DOHH2 (cell line): ENCODE results near the gene NOS3.

Experiments used
- H3F3A ChIP-seq: fragments of 200-600 bp; sonication (generic), shearing (Covaris generic); 2 replicates; pipeline ENCODE4 v1.6.0; 2016; ENCODE audit warnings: antibody characterized with exemption, mild to moderate bottlenecking; ENCODE audit not compliant: control insufficient read depth, insufficient read depth
- H3K27ac ChIP-seq: fragments of 200-600 bp; sonication (generic); 2 replicates; pipeline ENCODE4 v1.5.1; 2014; ENCODE audit warnings: low read depth, mild to moderate bottlenecking, low read length, moderate library complexity
- H3K27me3 ChIP-seq: fragments of 200-600 bp; sonication (generic); 2 replicates; pipeline ENCODE4 v1.6.1; 2014; ENCODE audit warnings: mild to moderate bottlenecking, low read length, mixed read lengths; ENCODE audit not compliant: control insufficient read depth
- H3K36me3 ChIP-seq: fragments of 200-600 bp; sonication (generic); 2 replicates; pipeline ENCODE4 v1.6.1; 2014; ENCODE audit warnings: mild to moderate bottlenecking, low read length, moderate library complexity, mixed read lengths; ENCODE audit not compliant: control insufficient read depth
- H3K4me1 ChIP-seq: fragments of 200-600 bp; sonication (generic); 2 replicates; pipeline ENCODE4 v1.6.1; 2014; ENCODE audit warnings: mild to moderate bottlenecking, low read length, mixed read lengths; ENCODE audit not compliant: control insufficient read depth
- H3K4me2 ChIP-seq: fragments of 200-600 bp; sonication (generic); 2 replicates; pipeline ENCODE4 v1.6.0; 2014; ENCODE audit warnings: mild to moderate bottlenecking, low read length, moderate library complexity
- H3K4me3 ChIP-seq: fragments of 200-600 bp; sonication (generic); 2 replicates; pipeline ENCODE4 v1.5.1; 2014; ENCODE audit warnings: mild to moderate bottlenecking, low read length, mixed read lengths
- H3K79me2 ChIP-seq: fragments of 200-600 bp; sonication (generic); 2 replicates; pipeline ENCODE4 v1.6.1; 2014; ENCODE audit warnings: mild to moderate bottlenecking, low read length, mixed read lengths; ENCODE audit not compliant: control insufficient read depth
- H3K9me2 ChIP-seq: fragments of 200-600 bp; sonication (generic); replicated peaks from 2 replicates; pipeline ENCODE4 v1.6.1; 2014; ENCODE audit warnings: mild to moderate bottlenecking, low read length, mixed read lengths; ENCODE audit not compliant: control insufficient read depth
- H3K9me3 ChIP-seq: fragments of 200-600 bp; sonication (generic); 2 replicates; pipeline ENCODE4 v1.6.1; 2014; ENCODE audit warnings: antibody characterized with exemption, low read length, mixed read lengths; ENCODE audit not compliant: control insufficient read depth, insufficient read depth
- H4K20me1 ChIP-seq: fragments of 200-600 bp; sonication (generic); 2 replicates; pipeline ENCODE4 v1.6.0; 2014; ENCODE audit warnings: low read depth, mild to moderate bottlenecking, antibody characterized with exemption, low read length, moderate library complexity; ENCODE audit not compliant: control insufficient read depth, insufficient read depth
- EZH2phosphoT487 ChIP-seq: fragments of 200-600 bp; sonication (generic); IDR thresholded peaks from 2 replicates; pipeline ENCODE4 v1.6.1; 2017; ENCODE audit warnings: borderline replicate concordance, mild to moderate bottlenecking, antibody characterized with exemption, low read length, moderate library complexity, mixed read lengths
- TF ChIP-seq, protein P1 (sequence below): fragments of 200-600 bp; sonication (generic); IDR thresholded peaks from one replicate; pipeline ENCODE4 v1.5.1; 2014; ENCODE audit warnings: antibody characterized with exemption, mild to moderate bottlenecking, low read depth, low read length; ENCODE audit not compliant: poor library complexity, severe bottlenecking

The NOS3 gene

DNA sequence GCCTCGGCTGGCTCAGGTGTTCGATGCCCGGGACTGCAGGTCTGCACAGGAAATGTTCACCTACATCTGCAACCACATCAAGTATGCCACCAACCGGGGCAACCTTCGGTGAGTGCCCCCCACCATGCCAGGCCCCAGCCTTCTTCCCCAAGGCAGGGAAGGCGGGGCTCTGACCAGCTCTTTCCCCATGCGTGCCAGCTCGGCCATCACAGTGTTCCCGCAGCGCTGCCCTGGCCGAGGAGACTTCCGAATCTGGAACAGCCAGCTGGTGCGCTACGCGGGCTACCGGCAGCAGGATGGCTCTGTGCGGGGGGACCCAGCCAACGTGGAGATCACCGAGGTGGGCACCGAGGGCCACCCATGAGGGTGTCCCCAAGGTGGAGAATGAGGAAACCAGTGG, 7.5 kb downstream of the NOS3 start:
- H3K36me3 ChIP-seq, result no peaks in the 10 kb centered on the region
- H3K9me3 ChIP-seq, result no peaks in the 10 kb centered on the region
- no peaks in the 10 kb centered on the region for H3K79me2 ChIP-seq
- H3K4me2 ChIP-seq, result no peak overlapping the region
- H3K27me3 ChIP-seq, result peaks cover 5% of the 10 kb centered on the region; the same call in 1 of the 2 replicates
- H4K20me1 ChIP-seq, result no peaks in the 10 kb centered on the region; the same call in 1 of the 2 replicates
- H3F3A ChIP-seq, result no peaks in the 10 kb centered on the region
- H3K27ac ChIP-seq, result no peak overlapping the region
- peaks cover 9% of the 10 kb centered on the region for H3K4me1 ChIP-seq
- no peaks in the 10 kb centered on the region for H3K9me2 ChIP-seq
- no peak overlapping the region for H3K4me3 ChIP-seq
- TF ChIP-seq EZH2phosphoT487, result no peak
- TF ChIP-seq, protein P1, sequence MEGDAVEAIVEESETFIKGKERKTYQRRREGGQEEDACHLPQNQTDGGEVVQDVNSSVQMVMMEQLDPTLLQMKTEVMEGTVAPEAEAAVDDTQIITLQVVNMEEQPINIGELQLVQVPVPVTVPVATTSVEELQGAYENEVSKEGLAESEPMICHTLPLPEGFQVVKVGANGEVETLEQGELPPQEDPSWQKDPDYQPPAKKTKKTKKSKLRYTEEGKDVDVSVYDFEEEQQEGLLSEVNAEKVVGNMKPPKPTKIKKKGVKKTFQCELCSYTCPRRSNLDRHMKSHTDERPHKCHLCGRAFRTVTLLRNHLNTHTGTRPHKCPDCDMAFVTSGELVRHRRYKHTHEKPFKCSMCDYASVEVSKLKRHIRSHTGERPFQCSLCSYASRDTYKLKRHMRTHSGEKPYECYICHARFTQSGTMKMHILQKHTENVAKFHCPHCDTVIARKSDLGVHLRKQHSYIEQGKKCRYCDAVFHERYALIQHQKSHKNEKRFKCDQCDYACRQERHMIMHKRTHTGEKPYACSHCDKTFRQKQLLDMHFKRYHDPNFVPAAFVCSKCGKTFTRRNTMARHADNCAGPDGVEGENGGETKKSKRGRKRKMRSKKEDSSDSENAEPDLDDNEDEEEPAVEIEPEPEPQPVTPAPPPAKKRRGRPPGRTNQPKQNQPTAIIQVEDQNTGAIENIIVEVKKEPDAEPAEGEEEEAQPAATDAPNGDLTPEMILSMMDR, result no peak

DNA sequence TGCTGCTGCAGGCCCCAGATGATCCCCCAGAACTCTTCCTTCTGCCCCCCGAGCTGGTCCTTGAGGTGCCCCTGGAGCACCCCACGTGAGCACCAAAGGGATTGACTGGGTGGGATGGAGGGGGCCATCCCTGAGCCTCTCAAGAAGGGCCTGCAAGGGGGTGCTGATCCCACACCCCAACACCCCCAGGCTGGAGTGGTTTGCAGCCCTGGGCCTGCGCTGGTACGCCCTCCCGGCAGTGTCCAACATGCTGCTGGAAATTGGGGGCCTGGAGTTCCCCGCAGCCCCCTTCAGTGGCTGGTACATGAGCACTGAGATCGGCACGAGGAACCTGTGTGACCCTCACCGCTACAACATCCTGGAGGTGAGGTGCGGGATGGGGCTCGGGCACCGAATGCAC, 8.2 kb downstream of the NOS3 start:
- TF ChIP-seq EZH2phosphoT487, result no peak
- TF ChIP-seq, protein P1, result no peak
- peaks cover 5% of the 10 kb centered on the region; the same call in 1 of the 2 replicates for H3K27me3 ChIP-seq
- H3K79me2 ChIP-seq, result no peaks in the 10 kb centered on the region
- H3K4me2 ChIP-seq, result no peak overlapping the region
- no peaks in the 10 kb centered on the region for H3K9me3 ChIP-seq
- H4K20me1 ChIP-seq, result no peaks in the 10 kb centered on the region; the same call in 1 of the 2 replicates
- H3K9me2 ChIP-seq, result no peaks in the 10 kb centered on the region
- no peak overlapping the region for H3K4me3 ChIP-seq
- H3K36me3 ChIP-seq, result no peaks in the 10 kb centered on the region
- peaks cover 9% of the 10 kb centered on the region for H3K4me1 ChIP-seq
- no peak overlapping the region for H3K27ac ChIP-seq
- H3F3A ChIP-seq, result no peaks in the 10 kb centered on the region

DNA sequence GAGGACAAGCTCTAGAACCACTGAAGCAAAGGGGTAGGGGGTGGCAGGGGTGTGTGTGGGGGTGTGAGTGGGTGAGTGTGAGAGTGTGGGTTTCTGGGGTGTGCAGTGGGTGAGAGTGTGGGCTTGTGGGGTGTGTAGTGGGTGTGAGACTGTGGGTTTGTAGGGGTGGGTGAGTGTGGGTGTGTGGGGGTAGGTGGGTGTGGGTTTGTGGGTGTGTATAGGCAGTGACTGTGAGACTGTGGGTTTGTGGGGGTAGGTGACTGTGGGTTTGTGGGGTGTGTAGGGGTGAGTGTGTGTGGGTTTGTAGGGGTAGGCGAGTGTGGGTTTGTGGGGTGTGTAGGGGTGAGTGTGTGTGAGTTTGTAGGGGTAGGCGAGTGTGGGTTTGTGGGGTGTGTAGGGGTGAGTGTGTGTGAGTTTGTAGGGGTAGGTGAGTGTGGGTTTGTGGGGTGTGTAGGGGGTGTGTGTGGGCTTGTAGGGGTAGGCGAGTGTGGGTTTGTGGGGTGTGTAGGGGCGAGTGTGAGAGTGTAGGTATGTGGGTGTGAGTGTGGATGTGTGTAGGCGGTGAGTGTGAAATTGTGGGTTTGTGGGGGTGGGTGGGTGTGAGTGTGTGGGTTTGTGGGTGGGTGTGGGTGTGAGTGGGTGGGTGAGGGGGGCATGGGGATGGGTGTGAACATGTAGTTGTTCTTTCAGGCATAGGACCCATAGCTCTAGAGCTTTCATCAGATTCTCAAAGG, 8.8 kb downstream of the NOS3 start:
- Histone ChIP-seq H3K4me2 (no peak overlapping the region), H3F3A (no peaks in the 10 kb centered on the region), H3K9me3 (no peaks in the 10 kb centered on the region), H3K27me3 (peaks cover 5% of the 10 kb centered on the region; the same call in 1 of the 2 replicates), H3K27ac (no peak overlapping the region), H3K9me2 (no peaks in the 10 kb centered on the region), H3K4me1 (peaks cover 6% of the 10 kb centered on the region; the same call in 1 of the 2 replicates), H3K36me3 (no peaks in the 10 kb centered on the region), H4K20me1 (no peaks in the 10 kb centered on the region; the same call in 1 of the 2 replicates), H3K79me2 (no peaks in the 10 kb centered on the region), H3K4me3 (no peak overlapping the region)
- no peak for TF ChIP-seq EZH2phosphoT487
- TF ChIP-seq, protein P1, result no peak
